ENCODE measurements around the gene SNAI3.

The SNAI3 gene

GRCh38 chr16:88665148-88665547, 21.2 kb downstream of the SNAI3 start:
- DNase-seq = no peak

- peak; percentile 98 for DNase-seq
Observed at GRCh38 chr16:88662843-88663606, 23.3 kb downstream of the SNAI3 start, which contains the start of gene MVD. MVD (minus strand) TSS chr16:88663091; CDS start chr16:88663080, 11 bp downstream.

- DNase-seq = no peak
Observed at GRCh38 chr16:88662222-88662842, 24.0 kb downstream of the SNAI3 start.

- no peak for DNase-seq
Observed at GRCh38 chr16:88661468-88661867, 24.8 kb downstream of the SNAI3 start.

GRCh38 chr16:88659160-88659559, 27.1 kb downstream of the SNAI3 start:
- DNase-seq = no peak

GRCh38 chr16:88658714-88659113, 27.6 kb downstream of the SNAI3 start:
- DNase-seq = no peak

- DNase-seq = no peak
Observed at GRCh38 chr16:88657371-88657770, 28.9 kb downstream of the SNAI3 start.

- DNase-seq = no peak
Observed at GRCh38 chr16:88656291-88656980, 29.9 kb downstream of the SNAI3 start.

GRCh38 chr16:88655733-88656281, 30.5 kb downstream of the SNAI3 start:
- no peak for DNase-seq

GRCh38 chr16:88655053-88655732, 31.1 kb downstream of the SNAI3 start:
- DNase-seq = no peak

- no peak for DNase-seq
Observed at GRCh38 chr16:88654363-88655052, 31.8 kb downstream of the SNAI3 start.

- DNase-seq = no peak
Observed at GRCh38 chr16:88653596-88654362, 32.5 kb downstream of the SNAI3 start.

GRCh38 chr16:88653101-88653500, 33.2 kb downstream of the SNAI3 start:
- DNase-seq = no peak

GRCh38 chr16:88652762-88653063, 33.6 kb downstream of the SNAI3 start:
- no peak for DNase-seq

- DNase-seq = no peak
Observed at GRCh38 chr16:88651989-88652761, 34.1 kb downstream of the SNAI3 start.

GRCh38 chr16:88651276-88651988, 34.9 kb downstream of the SNAI3 start:
- DNase-seq = no peak

GRCh38 chr16:88650749-88651275, 35.5 kb downstream of the SNAI3 start, which contains the start of gene CYBA:
CYBA (minus strand) TSS chr16:88651053; CDS start chr16:88651013, 40 bp downstream.
- no peak for DNase-seq

GRCh38 chr16:88649924-88650748, 36.2 kb downstream of the SNAI3 start:
- no peak for DNase-seq

Measured in HCEC 1CT (cell line).